ENCODE measurements around the gene FYN. TPM values are rescaled to one million over a fixed set of nuclear protein-coding genes. Genes with fewer than 3 reads are reported as not detected.
A peak's percentile ranks its signal among the peaks of the same experiment; 100 is the strongest.

FYN gene
- total and polyA plus RNA-seq, 2 of the 13 experiments (the other 11 are each of a cell fraction or from before 2014, with no cell fraction given), result 15.5 to 24.6 TPM

GRCh38 chr6:111842891-111843290, 30.4 kb downstream of the FYN start:
- Histone ChIP-seq H4K20me1 (ENCODE audit: insufficient read depth, low read length) (no peaks in the 10 kb centered on the region), H3K79me2 (ENCODE audit: insufficient read depth, low read length) (no peaks in the 10 kb centered on the region), H3K27me3 (ENCODE audit: control insufficient read depth in 1 of 2, insufficient read depth in 2 of 2, low read length in 2 of 2) (no peaks in the 10 kb centered on the region), H2AFZ (ENCODE audit: low read length) (peak overlapping the region; percentile 5), H3K4me1 (ENCODE audit: insufficient read depth, low read length) (peaks cover 53% of the 10 kb centered on the region), H3K9me3 (ENCODE audit: low read length) (no peaks in the 10 kb centered on the region), H3K9ac (ENCODE audit: insufficient read depth, low read depth, low read length) (peak overlapping the region; percentile 25; the same call in 1 of the 2 replicates), H3K4me3 (replicated peaks in 1 of 3; ENCODE audit: insufficient read depth in 1 of 3, low read depth in 2 of 3, low read length in 3 of 3) (peak overlapping the region in 2 of 3 experiments; percentile 13 to 18; a peak in 2 of 6 replicates), H3K27ac (ENCODE audit: extremely low read length, insufficient read depth, low read length) (peak overlapping the region; percentile 38), H3K4me2 (ENCODE audit: low read depth, low read length) (peak overlapping the region; percentile 62), H3K36me3 (replicated peaks in 1 of 2; ENCODE audit: control insufficient read depth in 1 of 2, insufficient read depth in 2 of 2, low read length in 2 of 2) (no peaks in the 10 kb centered on the region)
- BruUV-seq (replicated peaks), result no TSS peak
- ATAC-seq (peak; percentile 81), FAIRE-seq (peak; percentile 70), DNase-seq (ENCODE audit: low spot score) (peak; percentile 69)
- ChIA-PET CTCF (ENCODE audit: low intra/inter-chr PET ratio, low total read pairs) (no interaction called here), POLR2A (no interaction called here)
- intact Hi-C loops (cut with micrococcal nuclease; ENCODE audit: unreplicated experiment) (loop anchor here (1.0 to 5.0 kb wide), 3 partner anchors 28 to 123 kb away; no protein-coding TSS in a partner anchor), in situ Hi-C loops (cut with HindIII; ENCODE audit: extremely low pct_ligation_motif_present, low pct_unique_long_range_greater_than_20kb) (no loop called here)
- WGBS (ENCODE audit: low lambda C conversion rate), result 5% methylated on average over 4 of the region's 4 CpGs
- TF ChIP-seq SETDB1 (CRISPR knock-in tag; IDR thresholded peaks at IDR 0.05; ENCODE audit: borderline replicate concordance) (no peak), ZMAT5 (CRISPR knock-in tag; IDR thresholded peaks at IDR 0.05; ENCODE audit: borderline replicate concordance, low read depth) (no peak), ZNF333 (CRISPR knock-in tag; IDR thresholded peaks at IDR 0.05; ENCODE audit: borderline replicate concordance) (no peak), ZNF614 (CRISPR knock-in tag; IDR thresholded peaks at IDR 0.05; ENCODE audit: borderline replicate concordance) (no peak), KLF9 (CRISPR knock-in tag; IDR thresholded peaks at IDR 0.05; ENCODE audit: low read depth) (no peak), ZNF292 (CRISPR knock-in tag; IDR thresholded peaks at IDR 0.05; ENCODE audit: borderline replicate concordance, low read depth) (0 out of 2 replicates have a peak, but pooled peaks have one; percentile 66), ZNF878 (CRISPR knock-in tag; IDR thresholded peaks at IDR 0.05) (no peak), JUNB (CRISPR knock-in tag; IDR thresholded peaks at IDR 0.05; ENCODE audit: borderline replicate concordance) (no peak), CBX5 (CRISPR knock-in tag; IDR thresholded peaks at IDR 0.05; ENCODE audit: borderline replicate concordance) (no peak), ZNF660 (CRISPR knock-in tag; IDR thresholded peaks at IDR 0.05; ENCODE audit: borderline replicate concordance, low read depth) (no peak), ZNF432 (CRISPR knock-in tag; IDR thresholded peaks at IDR 0.05; ENCODE audit: borderline replicate concordance) (no peak), ZSCAN29 (CRISPR knock-in tag; conservative IDR thresholded peaks at IDR 0.05) (no peak), TEAD3 (CRISPR knock-in tag; optimal IDR thresholded peaks at IDR 0.05; ENCODE audit: borderline replicate concordance) (peak; percentile 65), MAZ (IDR thresholded peaks at IDR 0.05; ENCODE audit: borderline replicate concordance, low read depth, low read length) (no peak), MAZ (CRISPR knock-in tag; IDR thresholded peaks at IDR 0.05; ENCODE audit: low read depth) (no peak), ZBTB2 (CRISPR knock-in tag; IDR thresholded peaks at IDR 0.05; ENCODE audit: low read depth) (no peak), ZNF563 (CRISPR knock-in tag; IDR thresholded peaks at IDR 0.05) (no peak), ZNF275 (CRISPR knock-in tag; IDR thresholded peaks at IDR 0.05; ENCODE audit: borderline replicate concordance) (no peak), SMAD1 (CRISPR knock-in tag; IDR thresholded peaks at IDR 0.05; ENCODE audit: borderline replicate concordance, low read depth) (no peak), RBFOX2 (IDR thresholded peaks at IDR 0.05; ENCODE audit: low read depth, low read length) (no peak), ZFY (CRISPR knock-in tag; IDR thresholded peaks at IDR 0.05) (peak; percentile 18; the same call in 1 of the 2 replicates), EED (CRISPR knock-in tag; IDR thresholded peaks at IDR 0.05) (no peak), ZNF678 (CRISPR knock-in tag; IDR thresholded peaks at IDR 0.05) (no peak), ZNF431 (CRISPR knock-in tag; IDR thresholded peaks at IDR 0.05; ENCODE audit: borderline replicate concordance, low read depth) (no peak)

Measured in HepG2 (cell line).